KOPT-K1 (cell line): ENCODE results near the gene TXNRD2.
"Not testable (repeated sequence)": the region's sequence is repeated elsewhere in the genome, so short reads cannot be mapped to it uniquely, and the experiment has no call there.

Source experiments
- H3K27ac ChIP-seq: fragments of 200-600 bp; sonication (generic); 2 replicates; pipeline ENCODE4 v1.5.1; 2016; ENCODE audit warnings: antibody characterized with exemption, mild to moderate bottlenecking, low read depth, low read length; ENCODE audit not compliant: poor library complexity, severe bottlenecking
- H3K36me3 ChIP-seq: fragments of 200-600 bp; sonication (generic); 2 replicates; pipeline ENCODE4 v1.5.1; 2017; ENCODE audit warnings: antibody characterized with exemption, mild to moderate bottlenecking, low read length, moderate library complexity; ENCODE audit not compliant: insufficient read depth
- H3K9me3 ChIP-seq: fragments of 200-600 bp; sonication (generic); 2 replicates; pipeline ENCODE4 v1.5.1; 2017; ENCODE audit warnings: antibody characterized with exemption, low read length, mild to moderate bottlenecking; ENCODE audit not compliant: insufficient read depth, poor library complexity, severe bottlenecking

Gene TXNRD2

GRCh38 chr22:19948057-19948760, 6.6 kb upstream of the TXNRD2 start:
- H3K27ac ChIP-seq: no peak overlapping the region
- H3K36me3 ChIP-seq: peaks cover 57% of the 10 kb centered on the region
- H3K9me3 ChIP-seq: no peaks in the 10 kb centered on the region

- Histone ChIP-seq H3K36me3 (peaks cover 22% of the 10 kb centered on the region), H3K27ac (peak overlapping the region; percentile 91), H3K9me3 (no peaks in the 10 kb centered on the region)
These were observed 1.7 kb upstream of the TXNRD2 start for GRCh38 chr22:19943082-19944026.

- Histone ChIP-seq H3K27ac (peak overlapping the region; percentile 91), H3K36me3 (peaks cover 12% of the 10 kb centered on the region), H3K9me3 (no peaks in the 10 kb centered on the region)
These were observed 801 bp upstream of the TXNRD2 start for GRCh38 chr22:19942157-19943081.

- peaks cover 10% of the 10 kb centered on the region for H3K9me3 ChIP-seq
- H3K36me3 ChIP-seq: peaks cover 4% of the 10 kb centered on the region; the same call in 1 of the 2 replicates
- H3K27ac ChIP-seq: peak overlapping the region; percentile 91
These were observed 868 bp downstream of the TXNRD2 start for GRCh38 chr22:19940536-19941364.

GRCh38 chr22:19937616-19938473, 3.8 kb downstream of the TXNRD2 start:
- H3K27ac ChIP-seq: no peak overlapping the region
- H3K36me3 ChIP-seq: no peaks in the 10 kb centered on the region
- H3K9me3 ChIP-seq: peaks cover 22% of the 10 kb centered on the region

- no peaks in the 10 kb centered on the region for H3K36me3 ChIP-seq
- no peak overlapping the region for H3K27ac ChIP-seq
- H3K9me3 ChIP-seq: peaks cover 22% of the 10 kb centered on the region
These were observed 5.1 kb downstream of the TXNRD2 start for GRCh38 chr22:19936513-19936912.

- H3K9me3 ChIP-seq: peaks cover 22% of the 10 kb centered on the region
- not testable (repeated sequence) for H3K36me3 ChIP-seq, H3K27ac ChIP-seq
These were observed 6.4 kb downstream of the TXNRD2 start for GRCh38 chr22:19935123-19935718.

GRCh38 chr22:19933341-19934241, 8.0 kb downstream of the TXNRD2 start:
- H3K36me3 ChIP-seq: no peaks in the 10 kb centered on the region
- H3K9me3 ChIP-seq: peaks cover 22% of the 10 kb centered on the region
- no peak overlapping the region for H3K27ac ChIP-seq

GRCh38 chr22:19932367-19933206, 9.0 kb downstream of the TXNRD2 start:
- H3K9me3 ChIP-seq: peaks cover 22% of the 10 kb centered on the region
- no peak overlapping the region for H3K27ac ChIP-seq
- H3K36me3 ChIP-seq: no peaks in the 10 kb centered on the region

GRCh38 chr22:19931514-19931913, 10.1 kb downstream of the TXNRD2 start:
- Histone ChIP-seq H3K9me3 (peaks cover 19% of the 10 kb centered on the region), H3K36me3 (no peaks in the 10 kb centered on the region), H3K27ac (no peak overlapping the region)

GRCh38 chr22:19930551-19931486, 10.8 kb downstream of the TXNRD2 start:
- Histone ChIP-seq H3K9me3 (peaks cover 12% of the 10 kb centered on the region), H3K36me3 (no peaks in the 10 kb centered on the region), H3K27ac (no peak overlapping the region)
